ENCODE data around the gene GBGT1.

Gene GBGT1

DNA sequence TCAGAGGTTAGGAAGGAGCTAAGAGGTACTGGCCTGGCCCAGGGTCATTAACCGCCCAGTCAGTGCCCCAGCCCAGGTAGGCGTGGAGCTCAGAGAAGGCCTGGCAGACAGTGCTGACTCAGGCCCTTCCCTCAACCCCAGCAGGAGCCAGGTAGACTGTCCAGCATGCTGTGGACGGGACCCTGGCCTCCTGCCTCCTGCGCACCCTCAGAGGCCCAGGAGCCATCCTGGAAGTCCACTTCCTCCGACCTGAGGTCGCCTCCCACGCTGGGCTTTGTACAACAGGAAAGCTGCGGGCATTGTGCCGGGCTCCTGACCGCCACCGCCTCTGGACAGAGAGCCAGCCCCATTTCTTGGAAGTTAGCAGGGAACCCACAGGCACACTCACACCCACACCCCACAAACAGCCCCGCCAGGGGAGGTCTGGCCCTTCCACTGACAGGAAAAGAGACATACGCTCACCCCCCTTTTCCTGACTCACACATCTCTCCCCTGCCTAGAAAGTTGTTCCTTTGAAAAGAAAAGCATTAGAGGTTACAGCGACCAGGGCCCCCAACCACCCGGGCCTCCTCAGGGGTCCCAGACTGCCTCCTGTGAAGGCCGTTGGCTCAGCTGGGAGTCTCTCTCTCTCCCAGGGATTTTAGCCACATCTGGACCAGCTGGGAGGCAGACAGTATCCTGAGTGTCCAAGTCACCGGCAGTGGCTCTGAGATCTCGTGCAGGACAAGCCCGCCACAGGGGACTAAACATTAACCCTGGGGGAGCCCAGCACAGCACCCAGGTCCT, 50.4 kb downstream of the GBGT1 start:
- no peak for DNase-seq

DNA sequence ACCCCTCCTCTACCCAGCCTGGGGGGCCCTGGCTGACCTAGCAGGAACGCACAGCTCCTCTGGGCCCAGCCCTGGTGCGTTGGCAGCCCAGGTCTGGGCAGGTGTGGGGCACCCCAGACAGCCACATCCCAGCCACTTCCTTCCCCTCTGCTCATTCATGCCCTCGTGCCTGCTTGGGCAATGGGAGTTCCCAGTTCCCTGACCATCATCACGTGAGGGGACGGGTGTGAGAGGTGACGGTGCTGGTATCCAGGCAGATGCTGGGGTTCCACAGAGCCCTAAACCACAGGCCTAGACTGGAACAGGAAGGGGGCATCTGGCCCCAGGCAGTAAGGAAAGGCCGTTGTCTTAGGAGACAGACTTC, 51.1 kb downstream of the GBGT1 start:
- DNase-seq, result no peak

DNA sequence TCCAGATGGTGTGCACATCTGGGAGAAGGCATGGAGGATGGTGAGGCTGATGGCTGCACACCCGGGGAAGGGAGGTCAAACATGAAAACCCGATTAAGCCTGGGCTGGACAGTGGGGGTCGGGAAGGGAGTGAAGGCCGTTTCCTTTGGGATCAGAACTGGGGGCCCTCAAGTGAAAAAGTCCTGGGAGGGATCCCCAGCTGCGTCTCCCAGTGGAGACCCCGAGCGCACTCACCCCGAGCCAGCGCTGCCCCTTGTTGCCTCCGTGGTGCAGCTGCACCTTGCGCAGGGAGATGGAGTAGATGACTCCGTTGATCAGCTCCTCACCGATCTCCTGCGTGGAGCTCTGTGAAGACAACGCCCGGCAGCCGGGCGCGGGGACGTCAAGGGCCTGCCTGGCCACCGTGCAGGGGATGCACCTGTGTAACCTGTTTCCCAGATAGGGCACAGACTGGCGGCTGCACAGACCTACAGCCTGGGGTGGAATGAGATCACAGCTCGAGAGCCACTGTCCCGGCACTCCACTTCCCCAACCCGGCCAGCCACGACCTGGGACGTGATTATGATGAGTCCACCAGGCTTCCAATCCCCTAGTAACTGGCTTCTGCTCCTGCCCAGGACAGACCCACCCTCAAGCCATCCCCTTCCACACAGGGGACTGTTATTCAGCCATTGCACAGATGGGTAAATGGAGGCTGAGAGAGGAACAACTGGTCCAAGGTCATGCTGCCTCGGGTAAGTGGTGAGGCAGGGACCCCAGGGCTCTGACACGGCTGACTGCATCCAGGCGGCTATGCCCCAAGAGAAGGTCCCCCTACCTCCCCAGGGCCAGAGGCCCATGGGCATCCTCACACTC, 51.7 kb downstream of the GBGT1 start:
- DNase-seq, result no peak

DNA sequence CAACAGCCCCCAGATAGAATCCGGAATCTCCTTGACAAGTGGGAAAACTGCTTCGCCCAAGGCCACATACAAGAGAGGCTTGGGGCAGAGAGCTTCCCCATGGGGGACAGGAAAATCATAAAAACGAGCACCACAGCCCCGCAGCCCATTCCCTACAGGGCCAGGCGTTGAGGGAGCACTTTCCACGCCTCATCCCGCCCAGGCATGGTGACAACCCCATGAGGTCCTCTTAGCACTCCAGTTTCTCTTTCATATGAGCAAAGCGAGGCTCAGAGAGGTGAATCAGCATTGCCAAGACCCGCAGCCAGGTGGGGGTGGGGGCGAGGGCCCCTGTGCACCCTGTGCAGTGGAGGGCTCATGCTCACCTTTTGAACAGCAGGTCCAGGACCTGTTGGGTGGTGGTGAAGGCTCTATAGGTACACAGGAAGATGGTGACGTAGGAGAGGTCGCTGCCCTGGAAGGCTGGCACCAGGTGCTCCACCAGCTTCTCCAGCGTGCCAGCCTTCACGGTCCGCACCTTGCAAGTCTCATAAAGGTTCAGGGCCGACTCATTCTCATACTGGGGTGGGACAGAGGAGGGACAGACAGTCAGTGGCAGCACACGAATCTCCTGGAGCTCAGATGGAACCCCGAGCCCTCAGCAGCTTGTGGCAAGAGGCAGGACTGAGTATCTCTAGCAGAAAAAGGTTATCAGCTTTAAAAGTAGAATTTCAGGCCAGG, 53.6 kb downstream of the GBGT1 start:
- DNase-seq, result no peak

DNA sequence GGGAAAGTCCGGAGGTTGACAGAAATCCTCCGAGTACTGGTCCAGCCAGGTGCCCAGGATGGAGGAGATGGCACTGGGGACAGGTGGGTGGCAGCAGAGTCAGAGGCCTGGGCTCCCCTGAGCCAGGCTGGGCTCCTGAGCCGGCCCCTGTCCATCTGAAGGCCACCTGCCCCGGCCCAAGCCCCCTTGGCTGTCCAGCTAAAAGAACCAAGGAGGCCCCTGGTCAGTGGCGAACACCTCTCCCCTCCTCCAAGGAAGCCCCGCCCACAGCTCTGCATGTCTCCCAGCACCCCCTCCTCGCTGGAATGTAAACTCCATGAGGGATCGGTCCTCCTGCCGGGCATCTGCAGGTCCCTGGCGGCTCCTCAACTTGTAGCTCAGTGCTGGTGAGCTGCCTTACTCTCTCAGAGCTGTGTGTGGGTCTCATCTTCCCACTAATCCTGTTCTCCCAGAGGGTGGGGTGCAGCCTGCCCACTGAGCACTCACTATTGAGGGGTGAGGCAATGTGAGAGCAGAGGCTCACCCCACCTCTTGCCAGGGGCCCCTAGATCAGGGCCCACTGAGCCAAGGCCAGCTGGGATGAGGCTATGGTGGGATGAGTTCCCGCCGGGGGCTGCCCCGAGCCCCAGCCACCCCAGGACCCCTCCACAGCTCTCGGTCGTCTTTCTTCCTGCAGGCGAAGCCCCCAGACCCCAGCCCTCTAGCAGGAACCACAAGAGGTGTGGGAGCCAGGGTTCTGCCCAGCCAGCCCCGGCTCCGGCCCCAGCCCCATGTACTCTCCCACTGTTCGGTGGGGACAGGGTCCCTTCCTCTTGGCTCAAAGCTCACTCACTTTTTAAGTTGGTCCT, 54.7 kb downstream of the GBGT1 start:
- no peak for DNase-seq

DNA sequence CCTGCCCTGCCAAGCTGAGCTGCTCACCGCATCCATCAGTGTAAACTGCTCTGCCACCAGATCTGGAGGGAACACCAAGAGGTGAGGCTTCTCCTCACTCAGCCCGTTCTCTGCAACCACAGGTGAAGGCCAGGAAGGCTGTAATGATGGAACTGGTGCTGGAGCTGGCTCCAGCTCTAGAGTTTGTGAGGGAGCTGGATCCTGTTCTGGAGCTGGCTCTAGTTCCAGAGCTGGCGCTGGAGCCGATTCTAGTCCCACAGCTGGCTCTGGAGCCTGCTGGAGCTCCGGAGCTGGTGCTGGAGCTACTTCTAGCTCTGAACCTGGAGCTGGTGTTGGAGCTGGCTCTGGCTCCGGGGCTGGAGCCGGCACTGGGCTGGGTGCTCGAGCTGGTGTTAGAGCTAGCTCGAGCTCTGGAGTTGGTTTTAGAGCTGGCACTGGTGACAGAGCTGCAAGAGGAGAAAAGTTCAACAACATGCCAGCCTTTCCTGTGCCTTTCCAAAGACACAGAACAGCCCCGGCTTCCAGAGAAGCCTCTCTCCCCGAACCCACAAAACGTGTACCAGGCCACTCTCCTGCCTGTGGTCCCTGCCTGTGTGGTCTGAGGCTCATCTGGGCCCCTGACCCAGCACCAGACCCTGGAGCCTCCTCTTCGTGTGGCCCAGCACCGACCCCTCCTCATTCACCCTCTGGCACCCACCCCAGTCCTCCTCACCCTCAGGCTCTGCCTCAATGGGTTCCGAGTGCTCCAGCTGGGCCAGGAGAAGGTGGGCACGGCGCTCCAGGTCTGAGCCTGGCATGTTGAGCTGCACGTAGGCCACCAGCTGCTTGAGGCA, 55.5 kb downstream of the GBGT1 start:
- DNase-seq, result no peak

DNA sequence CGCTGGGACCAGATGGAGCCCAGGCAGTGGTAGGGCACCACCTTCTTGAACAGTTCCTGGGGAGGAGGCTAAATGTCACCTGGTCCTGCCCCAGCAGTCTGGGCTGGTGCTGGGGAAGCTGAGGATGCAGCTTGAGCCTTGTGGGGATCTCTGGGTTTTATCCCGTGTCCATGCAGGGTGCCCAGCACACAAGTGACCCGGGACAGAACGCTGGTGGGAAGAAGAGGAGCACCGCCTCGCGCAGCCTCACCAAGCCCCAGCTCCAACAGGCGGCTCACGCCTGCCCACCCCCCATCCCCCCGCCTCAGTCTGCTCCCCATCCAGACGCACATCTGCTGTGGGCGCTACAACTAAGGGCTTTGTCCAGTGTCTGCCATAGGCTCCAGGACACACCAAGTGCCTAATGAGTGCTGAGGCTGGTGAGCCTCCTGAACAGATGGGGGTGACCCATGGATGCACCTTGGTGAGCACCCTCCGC, 56.4 kb downstream of the GBGT1 start:
- no peak for DNase-seq

DNA sequence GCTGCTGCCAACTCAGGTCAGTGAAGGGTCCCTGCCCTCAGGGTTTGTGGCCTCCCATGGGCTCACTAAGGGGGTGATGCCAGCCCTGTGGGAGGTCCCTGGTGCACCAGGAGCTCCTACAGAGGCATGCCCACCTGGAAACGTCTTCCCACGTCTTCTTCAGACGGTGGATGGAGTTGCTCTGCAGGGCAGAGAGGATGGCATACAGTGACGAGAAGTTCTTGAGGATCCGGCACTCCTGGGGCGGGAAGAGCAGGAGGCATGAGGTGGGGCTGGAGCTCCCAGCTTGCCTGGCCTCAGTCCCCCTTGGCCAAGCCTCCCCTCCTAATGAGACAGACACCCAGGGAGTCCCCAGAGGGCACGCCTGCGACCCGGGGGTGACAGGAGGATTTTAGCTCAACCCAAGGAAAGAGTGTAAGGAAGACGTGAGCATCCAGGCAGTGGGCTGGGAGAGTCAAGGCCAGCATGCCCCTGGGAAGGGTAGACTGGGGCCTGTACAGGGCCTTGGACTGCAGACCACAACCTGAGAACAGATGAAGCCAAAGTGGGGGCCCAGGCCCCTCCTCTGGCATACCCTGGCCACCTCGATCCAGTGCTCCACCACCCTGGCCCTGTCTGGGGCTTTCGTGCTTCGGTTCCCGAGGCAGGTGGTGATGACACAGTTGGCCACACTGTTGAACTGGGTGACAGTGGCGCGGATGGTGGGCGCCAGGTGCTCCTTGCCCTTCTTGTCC, 57.0 kb downstream of the GBGT1 start:
- DNase-seq, result no peak

DNA sequence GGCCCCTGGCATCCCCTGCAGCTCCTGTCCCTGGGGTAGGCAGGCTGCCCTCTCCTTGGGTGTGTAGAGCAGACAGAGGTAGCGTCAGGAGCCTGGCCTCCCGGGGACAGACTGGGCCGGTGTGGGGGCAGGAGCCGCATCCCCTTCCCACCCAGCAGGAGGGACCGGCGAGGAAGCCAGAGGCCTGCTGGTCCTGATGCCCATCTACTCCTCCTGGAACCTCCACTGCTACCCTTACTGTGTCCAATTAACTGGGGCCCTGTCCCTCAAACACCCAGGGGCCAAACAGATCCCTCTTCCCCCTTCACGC, 58.3 kb downstream of the GBGT1 start:
- DNase-seq, result no peak

DNA sequence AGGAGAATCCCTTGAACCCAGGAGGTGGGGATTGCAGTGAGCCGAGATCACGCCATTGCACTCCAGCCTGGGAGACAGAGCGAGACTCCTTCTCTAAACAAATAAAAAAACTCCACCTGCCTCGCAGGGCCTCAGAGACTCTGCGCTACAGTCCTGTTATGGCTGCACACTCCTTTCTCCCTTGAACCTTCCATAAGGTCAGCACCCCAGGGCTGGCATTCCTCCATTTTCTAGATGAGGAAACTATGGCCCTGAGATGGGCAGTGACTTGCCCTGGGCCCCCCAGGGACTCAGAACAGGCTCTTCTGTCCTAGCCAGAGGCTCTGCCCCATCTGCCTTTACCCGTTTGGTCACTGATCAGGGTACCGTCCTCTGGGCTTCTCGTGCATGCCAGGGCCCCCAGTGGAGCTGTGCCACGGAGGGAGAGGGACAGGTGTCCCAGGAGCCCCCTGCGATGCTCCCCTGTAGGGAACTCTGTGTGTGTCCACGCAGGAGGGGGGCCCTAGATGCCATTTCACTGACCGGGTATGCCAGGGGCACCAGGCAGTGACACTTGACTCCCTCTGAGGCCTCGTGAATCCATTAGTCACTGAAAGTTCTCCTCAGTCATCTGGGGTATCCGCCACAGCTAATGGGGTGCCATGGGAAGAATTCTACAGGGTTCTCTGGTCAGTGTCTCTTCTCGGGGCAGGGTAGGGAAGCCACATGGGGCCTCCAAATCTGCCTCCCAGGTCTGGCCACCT, 58.8 kb downstream of the GBGT1 start:
- no peak for DNase-seq

DNA sequence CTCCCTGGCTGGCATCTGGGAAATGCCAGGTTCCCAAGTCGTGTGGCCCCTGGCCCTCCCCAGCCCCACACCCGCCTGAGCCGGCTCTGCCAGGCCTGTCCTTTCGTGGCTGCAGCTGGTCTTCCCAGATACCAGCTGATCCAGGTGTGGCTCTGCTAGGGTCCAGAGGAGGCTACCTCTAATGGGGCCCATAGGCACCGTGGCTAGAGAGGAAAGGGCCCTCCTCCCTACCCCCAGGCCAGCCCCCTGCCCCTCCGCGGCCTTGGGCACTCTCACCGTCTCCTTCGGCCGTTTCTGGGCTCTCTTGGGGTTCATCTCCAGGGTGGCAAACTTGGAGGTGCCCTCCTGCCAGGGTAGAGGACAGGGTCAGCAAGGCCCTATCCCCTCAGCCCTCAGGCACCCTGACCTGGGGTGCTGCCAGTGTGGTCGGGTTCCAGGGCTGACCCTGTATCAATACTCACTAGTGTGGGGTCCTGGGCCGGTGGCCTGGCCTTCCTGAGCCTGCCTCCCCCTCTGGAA, 59.7 kb downstream of the GBGT1 start:
- no peak for DNase-seq

DNA sequence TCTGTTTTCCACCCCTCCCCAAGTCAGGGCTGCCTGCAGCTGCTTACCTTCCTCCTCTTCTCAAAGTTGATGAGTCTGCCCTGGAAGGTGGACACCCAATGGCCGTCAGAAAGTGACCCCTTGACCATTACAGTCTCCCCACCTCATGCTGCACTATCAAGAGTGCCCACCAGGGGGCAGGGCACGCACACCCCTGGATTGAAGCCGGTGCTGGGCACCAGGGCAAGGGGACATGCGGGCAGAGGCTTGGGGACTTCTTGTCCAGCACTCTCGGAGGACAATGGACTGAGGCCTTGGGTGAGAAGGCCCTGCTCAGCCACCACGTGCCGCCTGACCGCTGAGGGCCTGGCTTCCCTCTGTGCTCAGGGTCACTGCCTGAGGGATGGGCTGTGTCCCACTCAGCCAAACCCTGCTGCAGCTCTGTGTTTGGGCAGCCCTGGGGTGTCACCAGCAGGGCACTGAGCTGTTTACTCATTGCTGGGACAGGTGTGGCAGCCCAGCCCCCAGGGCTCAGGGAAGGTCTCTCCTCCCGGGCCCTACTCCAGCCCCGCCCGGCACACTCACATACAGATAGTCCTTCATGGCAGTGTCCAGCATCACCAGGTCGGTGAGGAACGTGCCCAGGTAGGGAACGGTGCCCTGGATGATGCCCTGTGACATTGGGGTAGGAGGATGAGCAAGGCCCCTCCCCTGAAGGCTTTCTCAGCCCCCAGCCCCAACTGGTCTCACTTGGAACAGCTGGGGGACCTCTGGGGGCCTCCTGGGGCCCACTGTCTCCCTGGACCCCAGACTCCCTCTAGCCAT, 60.3 kb downstream of the GBGT1 start:
- DNase-seq, result no peak
